Testis (tissue), 2 donors: ENCODE results near the gene HLA-DOA.

Experiments
- POLR2A ChIP-seq: fragments of 450-650 bp; IDR thresholded peaks from one replicate; pipeline ENCODE4 v1.6.1; 2017; ENCODE audit warnings: antibody characterized with exemption, mild to moderate bottlenecking, moderate library complexity
- TF ChIP-seq, protein P1 (sequence below), 3 experiments: fragments of 450-650 bp in 2 of 3; fragments of 200-600 bp in 1 of 3; sonication (generic) in 1 of 3; IDR thresholded peaks; one replicate each; pipeline ENCODE4 v1.5.1; 2016 to 2019; ENCODE audit warnings: antibody characterized with exemption in 3 of 3, mild to moderate bottlenecking in 2 of 3, moderate library complexity in 1 of 3

DNA sequence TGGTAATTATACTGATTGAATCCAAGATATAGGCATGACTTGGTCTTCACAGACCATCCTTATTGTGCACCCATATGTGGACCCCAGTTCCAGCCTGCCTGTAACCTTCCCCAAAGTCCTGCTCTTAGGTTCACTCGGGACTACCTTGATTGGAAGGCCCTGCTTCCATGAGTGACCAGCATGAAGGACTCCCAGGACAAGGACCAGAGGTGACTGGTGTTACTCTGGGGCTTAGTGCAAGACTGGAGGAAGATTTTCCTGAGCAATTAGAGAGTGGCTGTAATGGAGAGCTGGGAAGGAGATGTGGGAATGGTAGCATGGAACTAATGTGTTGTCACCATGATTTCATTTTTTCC lies 25.9 kb downstream of the HLA-DOA start:
- TF ChIP-seq, protein P1, sequence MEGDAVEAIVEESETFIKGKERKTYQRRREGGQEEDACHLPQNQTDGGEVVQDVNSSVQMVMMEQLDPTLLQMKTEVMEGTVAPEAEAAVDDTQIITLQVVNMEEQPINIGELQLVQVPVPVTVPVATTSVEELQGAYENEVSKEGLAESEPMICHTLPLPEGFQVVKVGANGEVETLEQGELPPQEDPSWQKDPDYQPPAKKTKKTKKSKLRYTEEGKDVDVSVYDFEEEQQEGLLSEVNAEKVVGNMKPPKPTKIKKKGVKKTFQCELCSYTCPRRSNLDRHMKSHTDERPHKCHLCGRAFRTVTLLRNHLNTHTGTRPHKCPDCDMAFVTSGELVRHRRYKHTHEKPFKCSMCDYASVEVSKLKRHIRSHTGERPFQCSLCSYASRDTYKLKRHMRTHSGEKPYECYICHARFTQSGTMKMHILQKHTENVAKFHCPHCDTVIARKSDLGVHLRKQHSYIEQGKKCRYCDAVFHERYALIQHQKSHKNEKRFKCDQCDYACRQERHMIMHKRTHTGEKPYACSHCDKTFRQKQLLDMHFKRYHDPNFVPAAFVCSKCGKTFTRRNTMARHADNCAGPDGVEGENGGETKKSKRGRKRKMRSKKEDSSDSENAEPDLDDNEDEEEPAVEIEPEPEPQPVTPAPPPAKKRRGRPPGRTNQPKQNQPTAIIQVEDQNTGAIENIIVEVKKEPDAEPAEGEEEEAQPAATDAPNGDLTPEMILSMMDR (IDR thresholded peaks at IDR 0.05): no peak
- no peak for TF ChIP-seq POLR2A
